IMR-90 (cell line): ENCODE data around the gene DUOX1. TPM values are rescaled to one million over a fixed set of nuclear protein-coding genes. Genes with fewer than 3 reads are reported as not detected.

Experiments used
- ATAC-seq: fragments of 200-7000 bp; cut with Tn5 transposase; 2 replicates; pipeline ENCODE4 v1.9.1; 2020; ENCODE audit warnings: low read depth, mild to moderate bottlenecking, moderate library complexity
- BruUV-seq: library from RNA; stranded (reverse); fragments of 400-500 nt; replicated peaks from 2 replicates; lab custom pipeline; 2021; lab: Mats Ljungman, UMichigan
- CTCF ChIA-PET: fragments of 300-600 bp; formaldehyde crosslinking; extraction: SDS; loops from one replicate; lab custom pipeline; 2021; ENCODE audit warnings: antibody characterized with exemption; lab: Yijun Ruan, JAX
- POLR2A ChIA-PET: fragments of 300-600 bp; sonication (Branson Sonifier 250); formaldehyde crosslinking; loops from one replicate; lab custom pipeline; 2022; ENCODE audit warnings: antibody characterized with exemption; ENCODE audit not compliant: unreplicated experiment; lab: Charles Lee
- DNase-seq: peaks from one replicate; pipeline ENCODE4 v3.0.0; 2013
- H2AFZ ChIP-seq: replicated peaks from 2 replicates; pipeline ENCODE3; 2013; ENCODE audit warnings: low read length, mild to moderate bottlenecking; ENCODE audit not compliant: poor library complexity
- H2AK5ac ChIP-seq: 2 replicates; pipeline ENCODE4 v1.6.1; 2013; ENCODE audit warnings: low read depth, low read length, inconsistent platforms
- H2AK9ac ChIP-seq: replicated peaks from 2 replicates; pipeline ENCODE3; 2013; ENCODE audit warnings: mild to moderate bottlenecking, low read depth, low read length, moderate library complexity; ENCODE audit not compliant: poor library complexity
- H2BK120ac ChIP-seq: 2 replicates; pipeline ENCODE4 v1.6.1; 2013; ENCODE audit warnings: low read depth, low read length, inconsistent platforms
- H2BK15ac ChIP-seq: 3 replicates; pipeline ENCODE4 v1.6.1; 2013; ENCODE audit warnings: low read depth, low read length, inconsistent platforms
- H2BK20ac ChIP-seq: 2 replicates; pipeline ENCODE4 v1.6.1; 2013; ENCODE audit warnings: low read depth, mild to moderate bottlenecking, inconsistent platforms, low read length, moderate library complexity
- H2BK5ac ChIP-seq: 2 replicates; pipeline ENCODE4 v1.6.1; 2013; ENCODE audit warnings: mild to moderate bottlenecking, low read depth, low read length, inconsistent platforms; ENCODE audit not compliant: poor library complexity, severe bottlenecking
- H3K14ac ChIP-seq: replicated peaks from 2 replicates; pipeline ENCODE4 v1.6.1; 2013; ENCODE audit warnings: low read depth, low read length, inconsistent platforms
- H3K18ac ChIP-seq: 2 replicates; pipeline ENCODE4 v1.6.1; 2013; ENCODE audit warnings: low read depth, low read length, control low read depth
- H3K23ac ChIP-seq: 2 replicates; pipeline ENCODE4 v1.6.1; 2013; ENCODE audit warnings: low read depth, low read length, inconsistent platforms
- H3K27ac ChIP-seq: 2 replicates; pipeline ENCODE4 v1.5.1; 2013; ENCODE audit warnings: mild to moderate bottlenecking, control low read depth, low read length; ENCODE audit not compliant: insufficient read depth
- H3K27me3 ChIP-seq: 2 replicates; pipeline ENCODE4 v1.6.1; 2013; ENCODE audit warnings: low read length; ENCODE audit not compliant: control insufficient read depth, insufficient read depth
- H3K36me3 ChIP-seq: 2 replicates; pipeline ENCODE4 v1.6.1; 2013; ENCODE audit warnings: low read length, mixed read lengths; ENCODE audit not compliant: control insufficient read depth, insufficient read depth
- H3K4ac ChIP-seq: 2 replicates; pipeline ENCODE4 v1.6.1; 2013; ENCODE audit warnings: low read depth, low read length, inconsistent platforms
- H3K4me1 ChIP-seq: 2 replicates; pipeline ENCODE4 v1.6.1; 2013; ENCODE audit warnings: low read length, mixed read lengths; ENCODE audit not compliant: control insufficient read depth, insufficient read depth
- H3K4me2 ChIP-seq: 2 replicates; pipeline ENCODE4 v1.6.1; 2013; ENCODE audit warnings: low read depth, mild to moderate bottlenecking, control low read depth, low read length, moderate library complexity
- H3K4me3 ChIP-seq: 2 replicates; pipeline ENCODE4 v1.5.1; 2013; ENCODE audit warnings: low read depth, mild to moderate bottlenecking, control low read depth, low read length, moderate library complexity; ENCODE audit not compliant: insufficient read depth
- H3K56ac ChIP-seq: 2 replicates; pipeline ENCODE4 v1.6.1; 2013; ENCODE audit warnings: low read length, inconsistent platforms; ENCODE audit not compliant: insufficient read depth; ENCODE audit errors: extremely low read depth
- H3K79me1 ChIP-seq, 2 experiments: 2 replicates each; pipeline ENCODE4 v1.6.1; 2013; ENCODE audit warnings: low read length in 2 of 2, inconsistent platforms in 1 of 2, low read depth in 1 of 2
- H3K9ac ChIP-seq: 2 replicates; pipeline ENCODE4 v1.6.1; 2013; ENCODE audit warnings: low read depth, low read length, control low read depth
- H3K9me1 ChIP-seq: 2 replicates; pipeline ENCODE4 v1.6.1; 2013; ENCODE audit warnings: low read length, inconsistent platforms; ENCODE audit not compliant: insufficient read depth
- H3K9me3 ChIP-seq: 2 replicates; pipeline ENCODE4 v1.6.1; 2013; ENCODE audit warnings: low read length; ENCODE audit not compliant: control insufficient read depth, insufficient read depth
- H4K20me1 ChIP-seq: 2 replicates; pipeline ENCODE4 v1.6.1; 2013; ENCODE audit warnings: low read length, inconsistent platforms; ENCODE audit not compliant: insufficient read depth
- H4K5ac ChIP-seq: 2 replicates; pipeline ENCODE4 v1.6.1; 2013; ENCODE audit warnings: mild to moderate bottlenecking, low read depth, low read length, control low read depth
- H4K8ac ChIP-seq, 2 experiments: 2 replicates each; pipeline ENCODE4 v1.6.1; 2013; ENCODE audit warnings: low read depth in 2 of 2, low read length in 2 of 2, control low read depth in 1 of 2, inconsistent platforms in 1 of 2
- H4K91ac ChIP-seq: 2 replicates; pipeline ENCODE4 v1.6.1; 2013; ENCODE audit warnings: low read depth, low read length, inconsistent platforms; ENCODE audit not compliant: insufficient read depth
- BHLHE40 ChIP-seq: fragments of 150-350 bp; IDR thresholded peaks from 2 replicates; pipeline ENCODE4 v1.6.1; 2016; ENCODE audit warnings: mild to moderate bottlenecking, low read depth, low read length
- MAZ ChIP-seq: IDR thresholded peaks from 2 replicates; pipeline ENCODE4 v1.6.1; 2012; ENCODE audit warnings: low read depth, mild to moderate bottlenecking, low read length, improper control_type of control experiment, moderate library complexity, borderline replicate concordance
- NFE2L2 ChIP-seq: fragments of 150-350 bp; IDR thresholded peaks from 2 replicates; pipeline ENCODE4 v1.6.1; 2016; ENCODE audit warnings: low read depth, mild to moderate bottlenecking, low read length
- POLR2A ChIP-seq: IDR thresholded peaks from 2 replicates; pipeline ENCODE4 v1.6.1; 2012; ENCODE audit warnings: mild to moderate bottlenecking, low read depth, low read length
- RFX5 ChIP-seq: IDR thresholded peaks from 2 replicates; pipeline ENCODE4 v1.8.0; 2012; ENCODE audit warnings: low read depth, mild to moderate bottlenecking, low read length, moderate library complexity
- WGBS, 2 experiments: methylation state at CpG; one replicate each; pipeline versions ENCODE4 v1.1.5 to v1.1.7; 2013; ENCODE audit warnings: missing lambda C conversion rate in 2 of 2; ENCODE audit not compliant: insufficient read length in 1 of 2; ENCODE audit errors: extremely low coverage in 2 of 2; 5-methylcytosine and 5-hydroxymethylcytosine counted together
- dilution Hi-C: fragments of 300-500 bp; cut with HindIII; formaldehyde crosslinking; loops from one replicate; pipeline ENCODE4 v1.14.3; 2018; ENCODE audit warnings: low sequenced_read_pairs; ENCODE audit not compliant: unreplicated experiment
- in situ Hi-C: fragments of 300-500 bp; cut with MboI; formaldehyde crosslinking; loops from 3 replicates; pipeline ENCODE4 v1.14.3; 2019; ENCODE audit warnings: low sequenced_read_pairs, inconsistent platforms, mixed read lengths
- intact Hi-C: fragments of 100-400 bp; cut with micrococcal nuclease; formaldehyde crosslinking; loops from 2 replicates; pipeline ENCODE4 v1.10.0; 2022
- polyA plus RNA-seq, 3 experiments: library from polyadenylated mRNA; depleted of rRNA; stranded (reverse); fragments of >200 nt; gene quantifications; 2 replicates each; pipeline ENCODE4 v1.2.3, GENCODE V29; 2012; ENCODE audit warnings: low replicate concordance in 1 of 3
- total RNA-seq: library from RNA; depleted of rRNA; stranded (reverse); fragments of >200 nt; gene quantifications from 2 replicates; pipeline ENCODE4 v1.2.3, GENCODE V29; 2012
- TF ChIP-seq, protein P1 (sequence below): fragments of 150-350 bp; IDR thresholded peaks from 2 replicates; pipeline ENCODE4 v1.6.1; 2017; ENCODE audit warnings: mild to moderate bottlenecking, antibody characterized with exemption, low read length, low read depth

The DUOX1 gene
- total and polyA plus RNA-seq, 2 of the 4 experiments (the other 2 are of a cell fraction) = not detected

DNA sequence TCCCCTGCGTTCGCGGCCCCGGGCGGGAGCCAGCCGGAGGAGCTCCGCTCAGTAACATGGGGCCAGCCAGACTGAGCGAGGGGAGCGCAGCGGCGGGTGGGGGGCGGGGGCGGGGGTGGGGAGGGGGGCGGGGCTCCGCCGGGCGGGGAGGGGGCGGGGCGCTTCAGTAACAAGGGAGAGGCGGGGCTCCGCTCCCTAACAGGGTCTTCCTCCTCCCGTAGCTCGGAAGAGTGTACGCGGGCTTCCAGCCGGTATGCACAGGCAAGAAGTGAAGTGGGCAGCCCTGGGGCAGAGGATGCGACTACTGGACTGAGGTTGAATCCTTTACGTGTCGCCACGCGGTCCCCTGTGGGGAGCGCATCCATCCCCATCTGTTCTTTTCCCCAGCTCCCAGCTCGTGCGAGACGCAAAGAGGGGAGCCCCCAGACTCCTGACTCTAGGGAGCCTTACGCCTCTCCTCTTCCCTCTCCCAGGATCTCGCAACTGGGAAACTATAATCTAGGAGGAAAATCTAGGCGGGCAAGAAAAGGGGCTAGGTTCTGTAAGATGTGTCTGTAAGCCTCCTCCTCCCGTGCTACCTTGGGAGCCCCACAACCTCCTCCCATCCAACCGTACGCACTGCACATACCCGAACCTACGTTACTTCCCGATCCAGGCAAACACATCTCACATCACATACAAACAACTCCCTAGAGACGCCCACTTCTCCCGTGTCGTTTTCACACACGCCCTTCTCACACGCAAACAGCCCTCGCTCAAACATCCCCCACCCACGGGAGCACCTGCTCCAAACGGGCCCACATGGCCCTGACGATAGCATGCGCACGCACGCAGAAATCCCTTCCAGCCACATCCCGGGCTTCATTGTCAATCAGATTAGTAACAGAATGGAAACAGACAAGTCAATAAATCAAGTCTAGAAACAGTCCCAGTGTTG lies 58.4 kb downstream of the DUOX1 start, which contains the start of gene SHF:
TSS of gene SHF (minus strand) at position 73 of the 937 bp plus-strand sequence. CDS start at position 58, 15 bp downstream.
- no peak for TF ChIP-seq BHLHE40
- TF ChIP-seq, protein P1, sequence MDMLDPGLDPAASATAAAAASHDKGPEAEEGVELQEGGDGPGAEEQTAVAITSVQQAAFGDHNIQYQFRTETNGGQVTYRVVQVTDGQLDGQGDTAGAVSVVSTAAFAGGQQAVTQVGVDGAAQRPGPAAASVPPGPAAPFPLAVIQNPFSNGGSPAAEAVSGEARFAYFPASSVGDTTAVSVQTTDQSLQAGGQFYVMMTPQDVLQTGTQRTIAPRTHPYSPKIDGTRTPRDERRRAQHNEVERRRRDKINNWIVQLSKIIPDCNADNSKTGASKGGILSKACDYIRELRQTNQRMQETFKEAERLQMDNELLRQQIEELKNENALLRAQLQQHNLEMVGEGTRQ = 0 out of 2 replicates have a peak, but pooled peaks have one; percentile 14
- TF ChIP-seq POLR2A = peak; percentile 52; the same call in 1 of the 2 replicates
- peak; percentile 58; the same call in 1 of the 2 replicates for TF ChIP-seq MAZ
- TF ChIP-seq RFX5 = no peak
- no peak for TF ChIP-seq NFE2L2
- Histone ChIP-seq H2BK15ac (no peak within 1 kb of the TSS), H3K9ac (peak within 1 kb of the TSS; percentile 47), H3K36me3 (no peaks in the 10 kb centered on the region), H3K4ac (peak within 1 kb of the TSS; percentile 30; the same call in 1 of the 2 replicates), H4K8ac (peak within 1 kb of the TSS in 1 of 2 experiments; percentile 85; a peak in 1 of 4 replicates), H3K14ac (peak within 1 kb of the TSS; percentile 72; the same call in 1 of the 2 replicates), H2BK5ac (no peak within 1 kb of the TSS), H2BK20ac (no peak within 1 kb of the TSS), H3K56ac (no peak within 1 kb of the TSS), H4K5ac (no peak within 1 kb of the TSS; the same call in 1 of the 2 replicates), H3K79me1 (no peaks in the 10 kb centered on the region), H3K18ac (no peak within 1 kb of the TSS; the same call in 1 of the 2 replicates), H4K20me1 (no peaks in the 10 kb centered on the region), H2AFZ (peak within 1 kb of the TSS; percentile 98), H3K9me1 (peaks cover 12% of the 10 kb centered on the region; the same call in 1 of the 2 replicates), H2BK120ac (no peak within 1 kb of the TSS), H2AK5ac (no peak within 1 kb of the TSS), H3K23ac (peak within 1 kb of the TSS; percentile 22; the same call in 1 of the 2 replicates), H4K91ac (no peak within 1 kb of the TSS), H2AK9ac (peak within 1 kb of the TSS; percentile 83), H3K4me2 (peak within 1 kb of the TSS; percentile 92), H3K4me3 (peak within 1 kb of the TSS; percentile 68), H3K27me3 (peaks cover 12% of the 10 kb centered on the region), H3K9me3 (no peaks in the 10 kb centered on the region), H3K4me1 (peaks cover 8% of the 10 kb centered on the region), H3K27ac (no peak within 1 kb of the TSS)
- dilution Hi-C loops = no loop called here
- POLR2A ChIA-PET = interaction anchor here (0.7 to 0.8 kb wide), 2 partner anchors 10 to 477 kb away, joined by 3 to 4 read pairs; partner anchors contain the start of gene B2M
- DNase-seq (peak; percentile 45), ATAC-seq (peak; percentile 76)
- CTCF ChIA-PET = no interaction called here
- intact Hi-C loops = no loop called here
- WGBS, 2 experiments = 0% methylated on average over 7 of the region's 57 CpGs; no CpG with 5 or more reads in 1 of the 2 experiments
- no TSS peak for BruUV-seq
- in situ Hi-C loops = loop anchor here (25.0 kb wide), 1 partner anchor 424 kb away; no protein-coding TSS in a partner anchor
